Endothelial cell of umbilical vein (primary cell): ENCODE measurements around the gene ZNF687.

Experiments used
- CTCF ChIP-seq, 2 donors: IDR thresholded peaks; 1 replicate in 1 of 2; 2 replicates in 1 of 2; pipeline ENCODE4 v1.5.1; 2011; ENCODE audit warnings: low read length in 2 of 2, mild to moderate bottlenecking in 2 of 2, moderate library complexity in 2 of 2, control low read depth in 1 of 2, inconsistent platforms in 1 of 2, low read depth in 1 of 2; ENCODE audit not compliant: insufficient read depth in 1 of 2; ENCODE audit errors: extremely low read depth in 1 of 2
- POLR2A ChIP-seq: IDR thresholded peaks from 2 replicates; pipeline ENCODE4 v1.6.1; 2012; ENCODE audit warnings: low read depth, mild to moderate bottlenecking, control low read depth, low read length
- POLR2AphosphoS5 ChIP-seq: IDR thresholded peaks from 2 replicates; pipeline ENCODE4 v1.6.1; 2012; ENCODE audit warnings: low read depth, mild to moderate bottlenecking, control low read depth, low read length, moderate library complexity; ENCODE audit not compliant: insufficient read depth

- TF ChIP-seq CTCF (IDR thresholded peaks at IDR 0.05; ENCODE audit: extremely low read depth in 1 of 2, insufficient read depth in 1 of 2, low read depth in 1 of 2, low read length in 2 of 2), result no peak
- no peak for TF ChIP-seq POLR2A
- no peak for TF ChIP-seq POLR2AphosphoS5
Observed at GRCh38 chr1:151315565-151316235, 33.6 kb downstream of the ZNF687 start.
